GM12878 (cell line): ENCODE measurements around the gene PLS3. TPM values are rescaled to one million over a fixed set of nuclear protein-coding genes. Genes with fewer than 3 reads are reported as not detected.

ENCODE experiments used
- ATAC-seq: fragments of 200-7000 bp; cut with Tn5 transposase; 3 replicates; pipeline ENCODE4 v1.9.1; 2020; ENCODE audit warnings: mild to moderate bottlenecking, moderate library complexity
- BruUV-seq: library from RNA; stranded (reverse); fragments of 400-500 nt; replicated peaks from 2 replicates; lab custom pipeline; 2021; lab: Mats Ljungman, UMichigan
- CTCF ChIA-PET: fragments of 300-600 bp; sonication (Branson Sonifier 250); formaldehyde crosslinking; extraction: SDS; loops from one replicate; lab custom pipeline; 2021; ENCODE audit warnings: inconsistent platforms; lab: Yijun Ruan, JAX
- POLR2A ChIA-PET: fragments of 350-600 bp; formaldehyde crosslinking; extraction: SDS; loops from one replicate; lab custom pipeline; 2021; ENCODE audit warnings: inconsistent platforms; lab: Charles Lee
- RAD21 ChIA-PET: fragments of 300-600 bp; sonication (Branson Sonifier 250); formaldehyde crosslinking; loops from one replicate; lab custom pipeline; 2023; ENCODE audit warnings: antibody characterized with exemption; ENCODE audit not compliant: unreplicated experiment; lab: Charles Lee
- SMC1A ChIA-PET: fragments of 300-600 bp; sonication (Branson Sonifier 250); formaldehyde crosslinking; loops from one replicate; lab custom pipeline; 2023; ENCODE audit not compliant: unreplicated experiment, uncharacterized antibody; lab: Charles Lee
- DNase-seq: peaks from one replicate; pipeline ENCODE4 v3.0.0-alpha.2; 2011; ENCODE audit warnings: low read depth, low spot score
- FAIRE-seq: peaks from 3 replicates; lab custom pipeline; 2011; peaks lifted over from hg19 to GRCh38; lab: Jason Lieb, UNC
- H2AFZ ChIP-seq: 2 replicates; pipeline ENCODE4 v1.6.0; 2011; ENCODE audit warnings: low read depth, low read length, control low read depth; ENCODE audit not compliant: control insufficient read depth
- H3K27ac ChIP-seq: 2 replicates; pipeline ENCODE4 v1.5.1; 2011; ENCODE audit warnings: control low read depth; ENCODE audit not compliant: control insufficient read depth, insufficient read depth
- H3K27me3 ChIP-seq, 2 experiments: replicated peaks in 1 of 2; 2 replicates each; pipeline versions ENCODE4 v1.6.0 to v1.6.1; 2011; ENCODE audit warnings: low read length in 1 of 2; ENCODE audit not compliant: control insufficient read depth in 2 of 2, insufficient read depth in 2 of 2
- H3K36me3 ChIP-seq, 2 experiments: 2 replicates each; pipeline ENCODE4 v1.5.1; 2011; ENCODE audit warnings: low read length in 1 of 2; ENCODE audit not compliant: control insufficient read depth in 2 of 2, insufficient read depth in 2 of 2
- H3K4me1 ChIP-seq: 2 replicates; pipeline ENCODE4 v1.6.1; 2011; ENCODE audit warnings: mild to moderate bottlenecking, low read length, moderate library complexity, mixed read lengths; ENCODE audit not compliant: control insufficient read depth, insufficient read depth
- H3K4me2 ChIP-seq: 2 replicates; pipeline ENCODE4 v1.6.0; 2011; ENCODE audit warnings: control low read depth; ENCODE audit not compliant: control insufficient read depth, insufficient read depth
- H3K4me3 ChIP-seq: fragments of 200-600 bp; sonication (generic); 2 replicates; pipeline ENCODE4 v1.5.1; 2016
- H3K79me2 ChIP-seq: 2 replicates; pipeline ENCODE4 v1.6.0; 2011; ENCODE audit warnings: low read length; ENCODE audit not compliant: control insufficient read depth, insufficient read depth
- H3K9ac ChIP-seq: 2 replicates; pipeline ENCODE4 v1.8.0; 2011; ENCODE audit warnings: low read length, control low read depth, mixed read lengths; ENCODE audit not compliant: control insufficient read depth, insufficient read depth
- H3K9me3 ChIP-seq: replicated peaks from 3 replicates; pipeline ENCODE4 v1.5.1; 2011; ENCODE audit warnings: mild to moderate bottlenecking, low read length; ENCODE audit not compliant: control insufficient read depth, insufficient read depth
- H4K20me1 ChIP-seq: 2 replicates; pipeline ENCODE4 v1.6.0; 2011; ENCODE audit not compliant: control insufficient read depth, insufficient read depth
- ASH2L ChIP-seq: fragments of 300-600, 200-600 bp; sonication (generic); IDR thresholded peaks from 2 replicates; pipeline ENCODE4 v1.6.1; 2017; ENCODE audit warnings: low read depth, mild to moderate bottlenecking, borderline replicate concordance
- EED ChIP-seq: sonication (generic); IDR thresholded peaks from 2 replicates; pipeline ENCODE4 v1.6.1; 2016; ENCODE audit warnings: antibody characterized with exemption, low read depth
- IRF3 ChIP-seq: fragments of 450-650 bp; IDR thresholded peaks from 2 replicates; pipeline ENCODE4 v1.6.1; 2014; ENCODE audit warnings: mild to moderate bottlenecking
- MAX ChIP-seq: IDR thresholded peaks from 2 replicates; pipeline ENCODE4 v1.6.1; 2012; ENCODE audit warnings: low read depth, low read length, improper control_type of control experiment
- ZNF217 ChIP-seq: fragments of 450-650 bp; IDR thresholded peaks from 2 replicates; pipeline ENCODE4 v1.6.1; 2017; ENCODE audit warnings: antibody characterized with exemption, mild to moderate bottlenecking
- ZNF592 ChIP-seq: fragments of 450-650 bp; IDR thresholded peaks from 2 replicates; pipeline ENCODE4 v1.6.1; 2017; ENCODE audit warnings: mild to moderate bottlenecking, moderate library complexity
- WGBS: methylation state at CpG from one replicate; pipeline ENCODE4 v1.1.6; 2016; ENCODE audit warnings: low lambda C conversion rate; ENCODE audit not compliant: insufficient replicate concordance, insufficient coverage; ENCODE audit errors: missing lambda C conversion rate; 5-methylcytosine and 5-hydroxymethylcytosine counted together
- in situ Hi-C: fragments of 300-500 bp; cut with MboI; formaldehyde crosslinking; loops from 9 replicates; pipeline ENCODE4 v1.14.3; 2018; ENCODE audit warnings: mixed read lengths
- intact Hi-C: fragments of 100-400 bp; cut with micrococcal nuclease; formaldehyde crosslinking; loops from one replicate; pipeline ENCODE4 v1.14.2; 2022; ENCODE audit not compliant: unreplicated experiment
- polyA plus RNA-seq, 11 experiments: library from polyadenylated mRNA; depleted of rRNA in 4 of 11; unstranded in 6 of 11; stranded (reverse) in 5 of 11; fragments of >200 nt; fragmentation: Nextera tagmentation in 4 of 11; fragmentation: Illumina TruSeq in 1 of 11; extraction: Ambion mirVana in 4 of 11; extraction: Trizol in 1 of 11; gene quantifications; 1 replicate in 1 of 11; 2 replicates in 10 of 11; pipeline versions ENCODE4 v1.2.1 to v1.2.3, GENCODE V29; 2011 to 2016; ENCODE audit warnings: inconsistent platforms in 2 of 11, missing spikeins in 2 of 11, low read depth in 1 of 11
- total RNA-seq, 4 experiments: library from RNA; depleted of rRNA in 3 of 4; stranded (reverse); fragments of >200 nt in 3 of 4; fragmentation: Illumina TruSeq in 1 of 4; extraction: Trizol in 1 of 4; gene quantifications; 2 replicates each; pipeline versions ENCODE4 v1.2.1 to v1.2.3, GENCODE V29; 2013 to 2021
- TF ChIP-seq, protein P1 (sequence below): fragments of 450-650 bp; IDR thresholded peaks from 2 replicates; pipeline ENCODE4 v1.6.1; 2017; ENCODE audit warnings: borderline replicate concordance
- TF ChIP-seq, protein P2 (sequence below): fragments of 150-350 bp; IDR thresholded peaks from 2 replicates; pipeline ENCODE4 v1.6.1; 2016; ENCODE audit warnings: low read depth, low read length

PLS3 gene
- total and polyA plus RNA-seq, 10 of the 15 experiments (the other 5 are each of a cell fraction or from before 2014, with no cell fraction given): 47.6 to 236 (median 174) TPM

DNA sequence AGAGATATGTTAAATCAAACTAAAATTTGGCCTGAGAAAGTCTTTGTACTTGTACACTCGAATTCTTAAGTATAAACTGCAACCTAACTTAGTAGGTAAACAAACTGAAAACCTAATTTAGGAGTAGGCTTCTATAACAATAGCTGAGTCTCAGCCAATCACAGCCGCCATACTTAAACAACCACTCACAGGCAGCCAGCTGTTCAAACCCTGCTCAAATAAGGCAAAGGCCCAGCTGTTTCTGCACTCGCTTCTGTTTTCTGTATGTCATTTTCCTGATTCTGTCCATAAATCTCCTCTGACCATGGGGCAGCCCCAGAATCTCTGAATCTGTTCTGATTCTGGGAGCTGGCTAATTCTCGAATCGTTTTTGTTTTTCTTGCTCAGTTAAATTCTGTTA, 7.8 kb upstream of the PLS3 start (continued):
- TF ChIP-seq ZNF592 (no peak), ASH2L (no peak), ZNF217 (no peak)
- TF ChIP-seq, protein P1, sequence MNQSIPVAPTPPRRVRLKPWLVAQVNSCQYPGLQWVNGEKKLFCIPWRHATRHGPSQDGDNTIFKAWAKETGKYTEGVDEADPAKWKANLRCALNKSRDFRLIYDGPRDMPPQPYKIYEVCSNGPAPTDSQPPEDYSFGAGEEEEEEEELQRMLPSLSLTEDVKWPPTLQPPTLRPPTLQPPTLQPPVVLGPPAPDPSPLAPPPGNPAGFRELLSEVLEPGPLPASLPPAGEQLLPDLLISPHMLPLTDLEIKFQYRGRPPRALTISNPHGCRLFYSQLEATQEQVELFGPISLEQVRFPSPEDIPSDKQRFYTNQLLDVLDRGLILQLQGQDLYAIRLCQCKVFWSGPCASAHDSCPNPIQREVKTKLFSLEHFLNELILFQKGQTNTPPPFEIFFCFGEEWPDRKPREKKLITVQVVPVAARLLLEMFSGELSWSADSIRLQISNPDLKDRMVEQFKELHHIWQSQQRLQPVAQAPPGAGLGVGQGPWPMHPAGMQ: no peak

DNA sequence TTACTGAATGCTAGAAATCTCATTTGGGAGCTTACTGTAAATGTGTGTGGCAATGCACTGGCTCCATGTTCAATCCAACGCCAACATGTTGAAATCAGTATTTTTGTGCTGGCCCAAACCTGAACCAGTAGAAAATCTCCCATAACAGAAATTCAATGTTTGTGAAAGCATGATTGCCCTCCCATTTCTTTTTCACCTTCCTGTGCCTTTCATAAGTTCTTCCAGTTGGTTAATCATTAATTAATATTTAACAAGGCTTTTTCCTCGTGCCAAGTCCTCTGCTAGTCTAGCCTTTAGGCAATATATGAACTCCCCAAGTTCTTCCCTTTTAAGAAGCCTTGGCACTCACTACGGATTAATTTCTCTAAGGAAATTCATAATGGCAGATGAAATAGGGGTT, 1.3 kb upstream of the PLS3 start:
- Histone ChIP-seq H3K4me3 (no peak overlapping the region), H3K27ac (no peak overlapping the region), H3K4me1 (no peaks in the 10 kb centered on the region), H3K27me3 (peaks cover 0 to 3% of the 10 kb centered on the region in 2 experiments; a peak in 3 of 4 replicates), H3K4me2 (no peak overlapping the region), H4K20me1 (no peaks in the 10 kb centered on the region), H3K79me2 (peaks cover 2% of the 10 kb centered on the region), H3K9ac (no peak overlapping the region), H2AFZ (no peak overlapping the region), H3K9me3 (no peaks in the 10 kb centered on the region), H3K36me3 (no peaks in the 10 kb centered on the region)
- ChIA-PET RAD21 (interaction anchor here (1.1 to 2.6 kb wide), 7 partner anchors 9 to 228 kb away, joined by 3 to 9 read pairs (median 6); no protein-coding TSS in a partner anchor), SMC1A (interaction anchor here (1.0 to 2.4 kb wide), 17 partner anchors 9 to 228 kb away, joined by 3 to 13 read pairs (median 4); no protein-coding TSS in a partner anchor), CTCF (interaction anchor here (1.0 to 1.7 kb wide), 6 partner anchors 8 to 85 kb away, joined by 3 to 7 read pairs (median 4); no protein-coding TSS in a partner anchor), POLR2A (interaction anchor here (0.9 to 1.6 kb wide), 6 partner anchors 23 to 228 kb away, joined by 3 to 7 read pairs (median 4); no protein-coding TSS in a partner anchor)
- BruUV-seq: no TSS peak
- ATAC-seq (no peak), DNase-seq (no peak), FAIRE-seq (no peak)
- in situ Hi-C loops (loop anchor here (10.0 kb wide), 1 partner anchor 225 kb away; no protein-coding TSS in a partner anchor), intact Hi-C loops (loop anchor here (5.0 to 10.0 kb wide), 2 partner anchors 197 to 335 kb away; no protein-coding TSS in a partner anchor)
- 35% methylated on average over 3 of the region's 3 CpGs for WGBS
- TF ChIP-seq ASH2L (no peak), ZNF217 (no peak), EED (no peak), MAX (no peak), IRF3 (no peak)
- TF ChIP-seq, protein P2, sequence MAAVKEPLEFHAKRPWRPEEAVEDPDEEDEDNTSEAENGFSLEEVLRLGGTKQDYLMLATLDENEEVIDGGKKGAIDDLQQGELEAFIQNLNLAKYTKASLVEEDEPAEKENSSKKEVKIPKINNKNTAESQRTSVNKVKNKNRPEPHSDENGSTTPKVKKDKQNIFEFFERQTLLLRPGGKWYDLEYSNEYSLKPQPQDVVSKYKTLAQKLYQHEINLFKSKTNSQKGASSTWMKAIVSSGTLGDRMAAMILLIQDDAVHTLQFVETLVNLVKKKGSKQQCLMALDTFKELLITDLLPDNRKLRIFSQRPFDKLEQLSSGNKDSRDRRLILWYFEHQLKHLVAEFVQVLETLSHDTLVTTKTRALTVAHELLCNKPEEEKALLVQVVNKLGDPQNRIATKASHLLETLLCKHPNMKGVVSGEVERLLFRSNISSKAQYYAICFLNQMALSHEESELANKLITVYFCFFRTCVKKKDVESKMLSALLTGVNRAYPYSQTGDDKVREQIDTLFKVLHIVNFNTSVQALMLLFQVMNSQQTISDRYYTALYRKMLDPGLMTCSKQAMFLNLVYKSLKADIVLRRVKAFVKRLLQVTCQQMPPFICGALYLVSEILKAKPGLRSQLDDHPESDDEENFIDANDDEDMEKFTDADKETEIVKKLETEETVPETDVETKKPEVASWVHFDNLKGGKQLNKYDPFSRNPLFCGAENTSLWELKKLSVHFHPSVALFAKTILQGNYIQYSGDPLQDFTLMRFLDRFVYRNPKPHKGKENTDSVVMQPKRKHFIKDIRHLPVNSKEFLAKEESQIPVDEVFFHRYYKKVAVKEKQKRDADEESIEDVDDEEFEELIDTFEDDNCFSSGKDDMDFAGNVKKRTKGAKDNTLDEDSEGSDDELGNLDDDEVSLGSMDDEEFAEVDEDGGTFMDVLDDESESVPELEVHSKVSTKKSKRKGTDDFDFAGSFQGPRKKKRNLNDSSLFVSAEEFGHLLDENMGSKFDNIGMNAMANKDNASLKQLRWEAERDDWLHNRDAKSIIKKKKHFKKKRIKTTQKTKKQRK: no peak
